Activated CD8-positive, alpha-beta memory T cell treated with anti-CD3 and anti-CD28 coated beads for 4 hours (primary cell): ENCODE measurements around the gene RSPH6A.
"Not testable (repeated sequence)": the region's sequence is repeated elsewhere in the genome, so short reads cannot be mapped to it uniquely, and the experiment has no call there.

Source experiments
- DNase-seq, 2 donors: peaks; one replicate each; pipeline ENCODE4 v3.0.0-alpha.2; 2020; ENCODE audit warnings: low read depth in 2 of 2

The RSPH6A gene

DNA sequence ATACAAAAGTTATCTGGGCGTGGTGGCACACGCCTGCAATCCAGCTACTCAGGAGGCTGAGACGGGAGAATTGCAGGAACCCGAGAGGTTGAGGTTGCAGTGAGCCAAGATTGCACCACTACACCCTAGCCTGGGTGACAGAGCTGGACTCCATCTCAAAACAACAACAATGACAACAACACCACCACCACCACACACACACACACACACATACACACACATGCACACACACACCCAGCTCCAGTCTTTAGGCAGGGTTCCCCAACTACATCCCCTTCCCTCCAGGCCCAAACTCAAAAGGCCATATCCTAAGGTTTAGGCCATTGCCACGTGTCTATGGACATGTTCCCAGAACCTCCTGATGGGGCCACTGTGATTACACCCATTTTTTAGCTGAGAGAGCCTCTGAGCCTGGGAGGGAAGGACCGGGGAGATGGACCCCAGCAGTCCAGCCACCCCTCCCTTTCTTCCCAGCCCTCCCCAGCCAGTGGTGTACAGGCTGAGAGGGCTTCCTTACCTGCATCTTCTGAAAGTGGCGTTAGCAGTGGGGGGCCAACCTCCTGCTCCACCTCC is 13.4 kb downstream of the RSPH6A start:
- DNase-seq = no peak

DNA sequence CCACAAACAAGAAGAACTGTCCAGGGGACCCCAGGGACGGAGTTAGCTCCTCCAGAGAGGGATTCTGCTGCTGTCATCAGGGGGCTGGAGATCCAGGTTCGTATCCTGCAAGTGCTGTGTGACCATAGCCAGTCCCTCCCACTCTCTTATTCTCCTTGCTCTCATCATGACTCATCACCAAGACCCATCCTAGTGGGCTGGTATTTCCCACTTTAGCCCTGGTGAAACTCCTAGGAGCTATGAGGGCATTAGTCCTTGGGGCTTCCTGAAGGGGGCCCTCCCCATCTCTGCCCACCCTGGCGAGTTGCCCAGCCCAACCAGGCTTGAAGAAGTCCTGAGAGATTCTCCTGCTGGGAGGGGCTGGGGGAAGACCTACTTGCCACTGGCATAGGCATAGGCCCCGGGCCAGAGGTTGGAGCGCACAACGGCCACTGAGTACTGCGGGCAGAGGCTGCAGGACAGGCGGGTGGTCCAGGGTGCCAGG is 15.0 kb downstream of the RSPH6A start:
- DNase-seq = no peak

DNA sequence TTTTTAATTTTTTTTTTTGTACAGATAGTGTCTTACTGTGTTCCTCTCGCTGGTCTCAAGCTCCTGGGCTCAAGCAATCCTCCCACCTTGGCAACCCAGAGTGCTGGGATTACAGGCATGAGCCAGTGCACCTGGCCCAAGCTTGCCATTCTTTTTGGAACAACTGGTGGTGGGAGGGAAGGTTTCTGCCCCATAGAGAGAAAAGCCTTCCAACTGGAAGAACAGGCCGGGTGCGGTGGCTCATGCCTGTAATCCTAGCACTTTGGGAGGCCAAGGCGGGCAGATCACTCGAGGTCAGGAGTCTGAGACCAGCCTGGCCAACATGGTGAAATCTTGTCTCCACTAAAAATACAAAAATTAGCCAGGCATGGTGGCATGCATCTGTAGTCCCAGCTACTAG is 15.6 kb downstream of the RSPH6A start:
- DNase-seq = not testable (repeated sequence)

DNA sequence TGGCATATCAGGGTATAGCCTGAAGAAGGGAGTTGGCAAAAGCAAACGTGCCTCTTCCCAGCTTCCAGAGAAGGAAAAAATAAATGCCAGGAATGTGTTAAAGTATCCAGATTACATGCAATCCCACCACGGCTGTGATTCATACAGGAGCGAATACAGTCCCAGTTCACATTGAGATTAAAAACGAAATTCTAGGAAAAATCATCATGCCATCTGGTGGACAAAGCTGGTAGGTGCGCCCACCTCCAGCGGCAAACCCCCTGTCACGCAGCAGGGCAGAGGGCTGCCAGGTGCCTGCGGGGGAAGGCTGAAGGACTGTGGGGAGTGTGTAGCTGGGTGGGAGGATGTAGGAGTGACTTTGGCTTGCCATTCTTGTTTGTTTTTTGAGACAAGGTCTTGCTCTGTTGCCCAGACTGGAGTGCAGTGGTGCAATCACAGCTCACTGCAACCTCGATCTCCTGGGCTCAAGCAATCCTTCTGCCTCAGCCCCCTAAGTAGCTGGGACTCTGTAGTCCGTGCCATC is 16.1 kb downstream of the RSPH6A start:
- peak; percentile 27 to 35 for DNase-seq

DNA sequence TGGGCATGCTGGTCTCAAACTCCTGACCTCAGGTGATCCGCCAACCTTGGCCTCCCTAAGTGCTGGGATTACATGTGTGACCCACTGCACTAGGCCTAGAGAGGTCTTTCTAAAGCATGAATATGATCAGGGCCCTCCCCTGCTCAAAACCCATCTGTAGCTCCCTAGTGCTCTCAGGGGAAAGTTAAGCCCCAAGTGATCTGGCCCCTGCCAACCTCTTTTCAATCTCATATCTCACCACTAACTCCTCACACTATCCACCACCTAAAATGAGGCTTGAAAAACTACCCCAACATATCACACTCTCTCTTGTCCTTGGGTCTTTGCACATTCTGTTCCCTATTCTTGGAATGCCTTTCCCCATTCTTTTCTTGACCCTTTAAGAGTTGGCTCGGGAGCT is 20.5 kb downstream of the RSPH6A start:
- DNase-seq = no peak

DNA sequence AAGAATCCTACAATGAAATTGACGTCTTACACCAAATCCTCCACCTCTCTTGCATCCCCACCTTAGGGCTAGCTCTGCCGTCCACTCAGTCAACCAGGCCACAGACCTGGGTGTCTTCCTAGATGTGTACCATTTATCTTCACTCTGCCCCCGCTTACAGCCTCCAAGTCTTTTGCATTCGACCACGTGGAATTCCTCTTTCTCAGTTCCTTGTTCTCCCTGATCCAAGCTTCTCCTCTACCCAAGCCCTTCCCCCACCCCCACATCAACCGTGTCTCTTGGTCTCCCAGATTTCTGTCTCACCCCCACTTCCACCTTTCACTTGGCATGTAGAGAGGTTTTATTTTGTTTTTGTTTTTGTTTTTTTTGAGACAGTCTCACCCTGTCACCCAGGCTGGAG is 21.2 kb downstream of the RSPH6A start:
- DNase-seq = no peak

DNA sequence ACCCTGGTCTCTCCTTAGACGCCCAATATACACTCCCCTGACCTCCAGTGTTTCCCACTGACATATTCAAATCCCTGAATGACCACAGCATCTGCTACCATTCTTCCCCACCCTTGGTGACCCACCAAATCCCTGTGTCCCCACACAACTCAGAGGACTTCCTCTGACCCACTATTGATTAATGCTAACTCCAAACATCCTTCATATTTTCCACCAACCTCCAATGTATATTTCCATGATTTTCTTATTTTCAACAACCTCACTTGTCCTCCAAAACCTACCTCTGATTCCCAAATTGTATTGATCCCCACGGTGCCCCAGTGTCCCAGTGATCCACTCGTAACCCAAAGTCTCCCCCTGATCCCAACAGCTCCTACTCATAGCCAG is 21.9 kb downstream of the RSPH6A start:
- no peak for DNase-seq

DNA sequence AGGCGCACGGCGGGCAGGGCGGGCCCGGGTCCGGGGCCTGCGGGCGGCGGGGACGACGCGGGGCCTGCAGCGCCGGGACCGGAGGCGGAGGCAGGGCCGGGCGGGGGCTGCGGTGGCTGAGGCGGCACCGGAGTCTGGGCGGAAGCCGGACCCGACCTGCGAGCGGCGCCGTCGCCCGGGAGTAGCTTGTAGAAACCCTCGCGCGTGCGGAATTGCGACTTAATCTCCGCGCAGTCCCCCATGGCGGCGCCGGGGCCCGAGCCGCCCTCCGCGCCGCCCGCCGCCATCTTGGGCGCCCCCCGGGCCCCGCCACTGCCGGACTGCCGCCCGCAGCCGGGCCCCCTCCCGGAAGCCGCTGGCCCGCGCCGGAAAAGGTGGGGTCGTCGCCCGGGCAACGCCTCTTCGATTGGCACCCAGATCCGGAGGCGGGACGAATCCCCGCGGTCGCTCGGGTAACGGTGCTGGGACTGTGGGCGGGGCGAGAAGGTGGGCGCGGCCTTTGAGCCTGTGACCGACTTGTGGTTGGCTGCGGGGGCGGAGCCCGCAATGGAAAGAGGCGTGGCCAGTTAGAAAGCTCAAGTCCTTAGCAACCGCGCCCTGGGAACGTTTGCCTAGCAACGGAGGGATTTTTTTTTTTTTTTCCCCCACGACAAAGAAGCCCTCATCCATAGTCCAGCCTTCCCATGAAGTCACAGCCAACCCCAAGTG is 22.5 kb downstream of the RSPH6A start, which contains the start of gene DMWD:
Gene DMWD, minus strand, starts transcription at position 376 of the 708 bp plus-strand sequence. Its CDS starts 89 bp downstream, at position 287.
- peak; percentile 99 to 100 for DNase-seq

DNA sequence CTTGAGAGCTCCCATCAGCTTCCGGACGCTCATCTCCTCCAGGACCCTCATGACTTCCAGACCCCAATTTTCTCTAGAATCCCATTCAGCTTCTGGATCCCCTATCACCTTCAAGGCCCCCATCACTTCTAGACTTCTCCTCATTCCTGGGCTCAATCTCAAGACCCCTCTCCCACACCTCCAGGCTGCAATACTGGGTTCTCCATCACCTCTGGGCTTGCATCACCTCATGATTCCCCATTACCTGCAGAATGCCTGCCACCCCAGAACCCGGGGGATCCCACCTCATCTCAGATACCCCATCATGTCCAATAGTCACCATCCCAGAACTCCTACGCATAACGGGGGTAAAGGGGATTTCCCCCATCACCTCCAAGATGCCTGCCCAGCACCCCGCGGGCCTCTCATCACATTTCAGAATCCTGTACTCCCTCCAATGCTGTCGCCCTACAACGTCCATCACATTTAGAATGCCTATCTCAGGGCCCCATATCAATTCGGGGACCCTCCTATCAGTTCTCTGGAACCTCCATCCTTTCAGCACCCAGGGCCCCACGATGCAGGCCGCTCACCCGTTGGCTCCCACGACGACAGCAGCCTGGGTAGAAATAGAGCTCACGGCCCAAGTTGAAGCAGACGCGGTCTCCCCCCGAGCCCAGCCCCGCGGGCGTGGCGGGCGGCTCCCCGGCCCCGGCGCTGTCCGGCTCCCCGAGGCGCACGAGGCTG is 23.2 kb downstream of the RSPH6A start:
- no peak for DNase-seq

DNA sequence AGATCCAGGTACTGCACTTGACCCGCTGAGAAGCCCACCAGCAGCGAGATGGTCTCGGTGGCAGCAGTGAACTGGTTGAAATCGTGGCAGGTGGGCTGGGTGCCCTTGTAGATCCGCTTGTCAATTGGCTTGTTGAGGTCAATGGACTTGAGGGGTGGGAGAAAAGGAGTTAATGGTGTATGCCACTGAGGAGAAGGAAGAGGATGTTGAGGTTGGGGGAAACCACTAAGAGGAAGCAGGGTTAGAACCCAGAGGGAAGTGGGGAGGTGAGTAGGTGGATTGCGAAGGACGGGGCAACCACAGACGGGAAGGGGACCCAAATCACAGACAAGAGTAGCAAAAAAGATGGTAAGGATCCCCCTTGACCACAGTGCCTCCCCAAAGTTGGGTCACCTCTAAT is 24.2 kb downstream of the RSPH6A start:
- no peak for DNase-seq

DNA sequence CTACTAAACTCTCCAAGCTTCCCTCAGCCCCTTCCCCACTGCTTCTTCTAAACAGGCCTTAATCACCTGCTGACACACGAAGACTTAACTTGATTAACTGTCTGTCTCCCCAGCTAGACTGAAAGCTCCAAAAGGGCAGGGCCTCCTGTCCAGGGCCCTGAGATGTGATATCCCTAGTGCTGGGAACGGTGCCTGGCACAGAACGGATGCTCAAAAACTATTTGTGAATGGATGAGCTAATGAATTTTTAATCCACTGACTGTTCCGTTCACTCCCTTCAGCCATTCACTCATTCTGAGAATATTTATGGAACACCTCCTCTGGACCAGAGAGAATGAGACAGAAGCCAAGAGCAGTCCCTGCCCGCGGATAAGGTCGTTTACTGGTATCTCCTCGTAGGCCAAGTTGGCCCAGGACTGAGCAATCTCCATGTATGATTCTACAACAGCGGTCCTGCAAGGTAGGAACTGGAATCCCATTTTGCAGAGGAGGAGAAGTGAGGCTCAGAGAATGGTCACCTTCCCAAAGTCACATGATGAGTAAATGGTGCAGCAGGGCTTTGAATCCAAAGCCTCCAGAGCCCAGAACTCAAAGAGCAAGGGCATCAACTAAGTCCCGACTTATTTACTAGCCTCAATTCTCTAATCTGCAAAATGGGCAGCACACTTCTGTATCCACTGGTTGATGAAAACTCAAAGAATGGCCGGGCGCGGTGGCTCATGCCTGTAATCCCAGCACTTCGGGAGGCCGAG is 25.9 kb downstream of the RSPH6A start:
- DNase-seq = no peak

DNA sequence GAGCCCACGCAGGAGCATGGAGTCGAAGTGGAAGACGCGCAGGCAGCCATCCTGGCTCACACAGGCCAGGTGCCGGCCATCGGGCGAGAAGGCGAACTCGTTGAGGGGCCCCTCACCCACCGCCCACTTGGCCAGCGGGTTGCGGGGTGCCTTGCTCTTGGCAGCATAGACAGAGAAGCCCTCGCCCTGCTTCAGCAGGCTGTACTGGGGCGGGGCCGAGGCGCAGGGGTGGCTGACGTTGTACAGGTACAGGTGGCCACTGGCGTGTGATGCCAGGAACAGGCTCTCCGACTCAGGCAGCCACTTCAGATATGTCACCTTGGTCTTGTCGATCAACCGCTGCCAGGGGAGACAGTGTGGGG is 28.6 kb downstream of the RSPH6A start:
- DNase-seq = no peak

DNA sequence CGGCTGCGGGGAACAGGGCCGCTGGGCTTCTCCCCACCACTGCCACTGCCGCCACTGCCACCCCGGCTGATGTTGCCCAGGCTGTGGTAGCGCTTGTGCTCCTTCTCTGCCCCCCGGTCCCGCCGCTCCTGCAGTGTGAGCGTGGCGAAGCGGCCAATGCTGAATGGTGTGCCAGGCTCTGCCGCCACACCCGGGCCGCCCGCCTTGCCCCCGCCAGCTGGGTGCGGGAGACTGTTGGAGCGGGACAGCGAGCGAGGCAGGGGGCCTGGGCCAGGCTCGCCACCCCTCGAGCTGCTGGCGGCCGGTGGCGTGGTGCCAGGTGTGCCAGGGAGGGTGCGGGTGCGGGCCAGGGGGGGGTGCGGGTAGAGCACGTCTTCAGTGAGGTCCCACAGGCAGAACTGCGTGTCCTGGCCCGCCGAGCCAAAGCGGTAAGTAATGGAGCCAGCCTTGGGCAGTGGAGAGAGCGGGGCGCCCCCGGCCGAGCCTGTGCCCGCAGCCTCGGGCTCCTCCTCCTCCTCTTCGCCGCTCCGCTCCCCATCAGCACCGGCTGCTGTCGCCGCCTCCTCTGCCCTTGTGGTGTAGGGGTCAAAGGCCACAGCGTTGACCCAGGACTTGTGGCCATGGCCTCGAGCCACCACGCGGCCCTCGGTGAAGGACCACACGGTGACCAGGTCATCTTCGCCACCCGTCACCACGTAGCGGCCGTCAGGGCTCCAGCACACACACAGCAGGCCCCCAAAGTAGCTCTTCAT is 29.2 kb downstream of the RSPH6A start:
- DNase-seq = no peak

DNA sequence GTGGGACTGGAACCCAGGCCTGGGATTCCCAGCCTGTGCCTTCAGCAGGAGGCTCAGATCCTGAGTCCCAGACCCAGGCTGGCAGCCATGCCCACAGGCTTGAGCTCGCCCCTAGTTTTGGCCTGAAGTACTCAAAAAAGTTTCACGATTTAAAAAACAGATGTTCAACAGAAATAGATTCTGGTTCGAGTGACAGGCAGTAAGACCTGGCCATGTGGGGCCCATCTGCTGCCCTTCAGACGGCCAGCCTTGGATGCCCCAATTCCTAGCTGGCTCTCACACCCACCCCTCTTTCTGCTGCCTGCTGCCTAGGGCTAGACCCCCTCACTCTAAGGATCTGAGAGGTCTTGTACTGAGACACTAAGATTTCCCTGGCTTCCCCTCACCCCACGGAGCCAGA is 30.0 kb downstream of the RSPH6A start:
- DNase-seq = no peak

DNA sequence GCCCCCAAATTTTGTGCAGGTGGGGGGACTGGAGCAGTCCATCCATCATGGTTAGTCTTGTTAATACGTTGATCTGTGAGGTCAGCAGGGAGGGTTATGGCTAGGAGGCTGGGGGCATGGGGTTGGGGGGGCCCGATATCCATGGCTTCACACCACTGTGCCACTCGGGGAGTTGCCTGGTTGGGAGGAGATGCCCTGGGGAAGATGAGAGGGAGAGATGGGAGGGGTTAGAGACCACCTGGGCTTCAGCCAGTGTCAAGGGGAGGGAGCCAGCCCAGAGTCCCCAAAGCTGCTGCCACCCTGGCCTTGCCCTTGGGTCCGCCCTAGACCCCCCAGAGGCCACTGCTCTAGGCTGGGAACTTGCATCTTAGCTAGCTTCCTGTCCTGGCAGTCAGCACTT is 31.0 kb downstream of the RSPH6A start:
- DNase-seq = no peak

DNA sequence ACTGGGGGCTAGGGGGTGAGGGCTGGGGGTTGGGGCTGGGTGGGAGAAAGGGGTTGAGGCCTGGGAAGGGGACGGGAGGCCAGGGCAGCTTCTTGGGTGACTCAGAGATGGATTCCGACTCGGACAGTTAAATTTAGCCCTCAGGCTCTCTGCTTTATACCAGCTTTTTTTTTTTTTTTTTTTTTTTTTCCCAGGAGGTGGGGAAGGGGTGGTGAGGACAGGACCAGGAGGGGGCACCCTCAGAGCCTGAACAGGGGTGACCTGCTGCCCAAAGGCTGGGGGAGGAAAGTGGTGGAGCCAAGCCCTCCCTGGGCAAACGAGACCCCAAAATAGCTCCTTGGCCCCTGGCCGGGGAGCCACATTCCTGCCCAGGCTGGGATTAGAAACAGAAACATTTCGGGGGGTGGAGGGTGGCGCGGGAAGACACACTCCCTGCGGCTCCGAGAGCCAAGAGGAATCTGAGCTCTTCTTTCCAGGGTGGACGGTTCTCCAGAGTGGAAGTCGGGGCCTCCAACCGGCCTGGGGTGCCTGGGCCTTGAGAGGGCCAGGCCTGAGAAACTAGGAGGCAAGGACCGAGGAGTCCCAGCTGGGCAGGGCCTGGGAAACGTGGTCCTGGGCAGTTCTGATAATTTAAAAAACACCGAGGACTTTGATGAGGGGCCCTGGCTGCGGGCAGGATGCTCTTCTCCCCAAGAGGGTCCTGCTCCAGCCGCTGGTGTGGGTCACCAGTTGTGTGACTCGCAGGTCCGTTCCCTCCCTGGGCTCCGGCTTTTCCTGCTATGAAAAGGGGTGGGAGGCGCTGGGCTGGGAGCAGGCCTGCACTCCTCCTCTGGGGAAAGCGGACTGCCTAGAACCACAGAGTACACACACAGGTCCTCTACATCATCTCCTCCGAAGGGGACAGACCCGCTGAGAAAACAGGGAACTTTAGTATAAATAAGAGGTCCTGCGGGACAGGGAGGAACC is 32.0 kb downstream of the RSPH6A start:
- no peak for DNase-seq

DNA sequence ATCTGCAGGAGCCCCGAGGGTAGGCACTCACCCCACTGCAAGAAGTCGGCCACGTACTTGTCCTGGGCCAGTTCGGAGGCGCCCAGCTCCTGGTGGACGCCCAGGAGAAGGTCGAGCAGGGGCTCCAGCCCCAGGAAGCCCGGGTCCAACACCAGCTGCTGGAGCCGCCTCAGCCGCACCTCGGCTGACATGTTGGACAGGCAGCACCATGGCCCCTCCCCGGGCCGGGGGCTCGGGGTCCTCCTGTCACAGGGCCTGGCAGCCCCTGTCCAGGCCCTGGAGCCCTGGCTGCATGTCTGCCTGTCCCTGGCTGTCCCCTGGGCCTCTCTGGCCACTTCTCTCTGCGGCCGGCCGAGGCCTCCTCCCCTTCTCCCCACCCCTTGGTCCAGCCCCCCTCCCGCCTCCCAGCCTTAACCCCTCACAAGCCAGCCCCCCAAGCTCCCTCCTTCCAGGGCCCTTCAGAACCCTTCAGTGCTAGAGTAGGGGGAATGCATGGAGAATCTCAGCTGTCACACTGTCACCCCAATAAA is 32.9 kb downstream of the RSPH6A start, which contains the start of gene DMPK:
Gene DMPK, minus strand, starts transcription at position 329 of the 530 bp plus-strand sequence. Its CDS starts 138 bp downstream, at position 191.
- no peak for DNase-seq

DNA sequence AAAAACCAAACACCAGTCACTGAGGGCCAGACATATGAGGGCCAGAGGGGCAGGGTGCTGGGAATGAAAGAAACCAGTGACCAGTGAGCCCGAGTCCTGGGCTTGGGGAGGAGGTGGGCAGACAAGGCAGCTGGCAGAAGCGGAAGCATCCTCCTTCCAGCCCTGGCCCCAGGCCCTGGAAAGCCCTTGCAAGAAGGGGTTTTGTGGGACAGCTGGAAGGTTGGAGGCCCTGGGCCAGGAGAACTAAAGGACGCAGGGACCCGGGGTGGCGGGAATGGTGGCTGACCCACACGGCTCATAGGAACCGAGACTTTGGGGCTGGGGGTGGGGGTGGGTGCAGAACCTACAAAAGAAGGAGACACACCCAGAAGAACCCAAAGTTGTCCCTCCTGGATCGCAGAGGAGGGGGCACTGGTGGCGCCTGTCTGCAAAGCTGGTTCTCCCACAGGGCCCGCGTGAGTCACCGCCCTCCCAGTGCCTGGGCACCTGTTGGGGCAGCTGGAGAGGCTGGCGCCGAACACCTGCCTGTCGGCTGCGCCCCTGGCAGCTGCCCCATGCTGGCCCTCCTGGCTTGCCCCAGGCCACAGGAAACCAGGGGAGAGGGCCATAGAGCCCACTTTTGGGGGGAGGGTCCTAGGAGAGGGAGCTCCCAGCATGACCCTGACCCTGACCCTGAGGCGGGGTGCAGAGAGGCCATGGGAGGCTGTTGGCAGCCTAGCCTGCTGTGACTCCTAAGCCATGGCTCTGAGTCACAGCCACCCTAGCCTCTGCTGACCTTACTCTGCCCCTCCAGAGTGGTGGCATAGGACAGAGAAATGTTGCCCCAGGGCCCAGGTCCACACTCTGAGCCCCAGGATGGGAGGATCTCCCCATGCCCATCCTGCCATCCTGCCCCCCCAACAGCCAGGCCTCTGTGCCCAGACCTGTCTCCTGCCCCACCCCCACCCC is 33.6 kb downstream of the RSPH6A start:
- DNase-seq = no peak
